Memory B cell (primary cell): Measurements from ENCODE around the gene SLC7A4.
A peak's percentile ranks its signal among the peaks of the same experiment; 100 is the strongest.
"Not testable (repeated sequence)": the region's sequence is repeated elsewhere in the genome, so short reads cannot be mapped to it uniquely, and the experiment has no call there.

ENCODE experiments used
- ATAC-seq: fragments of 150-1000 bp; cut with Tn5 transposase; 2 replicates; pipeline ENCODE4 v1.10.0; 2021; ENCODE audit warnings: low read depth, mild to moderate bottlenecking, moderate library complexity
- DNase-seq, 2 donors: peaks; one replicate each; pipeline ENCODE4 v3.0.0; 2022; ENCODE audit warnings: low spot score in 2 of 2
- H3K27ac Mint-ChIP-seq: one replicate; pipeline ENCODE4 v1.8.0; 2022; ENCODE audit warnings: mild to moderate bottlenecking, moderate library complexity, mixed read lengths
- H3K27me3 Mint-ChIP-seq: one replicate; pipeline ENCODE4 v1.8.0; 2022; ENCODE audit warnings: mixed read lengths
- H3K36me3 Mint-ChIP-seq: one replicate; pipeline ENCODE4 v1.8.0; 2022; ENCODE audit warnings: mild to moderate bottlenecking, mixed read lengths
- H3K4me1 Mint-ChIP-seq: one replicate; pipeline ENCODE4 v1.8.0; 2022; ENCODE audit warnings: mixed read lengths
- H3K4me3 Mint-ChIP-seq: one replicate; pipeline ENCODE4 v1.8.0; 2022; ENCODE audit warnings: mild to moderate bottlenecking, moderate library complexity, mixed read lengths
- H3K9me3 Mint-ChIP-seq: one replicate; pipeline ENCODE4 v1.8.0; 2022; ENCODE audit warnings: mixed read lengths

SLC7A4 gene

GRCh38 chr22:21012446-21013407 lies 19.6 kb downstream of the SLC7A4 start:
- H3K27ac Mint-ChIP-seq: peak overlapping the region; percentile 95
- DNase-seq: no peak
- peak overlapping the region; percentile 56 for H3K4me3 Mint-ChIP-seq
- no peaks in the 10 kb centered on the region for H3K9me3 Mint-ChIP-seq
- peaks cover 14% of the 10 kb centered on the region for H3K4me1 Mint-ChIP-seq
- H3K27me3 Mint-ChIP-seq: no peaks in the 10 kb centered on the region
- H3K36me3 Mint-ChIP-seq: no peaks in the 10 kb centered on the region
- no peak for ATAC-seq

- no peak for DNase-seq
- no peaks in the 10 kb centered on the region for H3K27me3 Mint-ChIP-seq
- H3K27ac Mint-ChIP-seq: no peak overlapping the region
- peaks cover 14% of the 10 kb centered on the region for H3K4me1 Mint-ChIP-seq
- no peak overlapping the region for H3K4me3 Mint-ChIP-seq
- H3K9me3 Mint-ChIP-seq: no peaks in the 10 kb centered on the region
- ATAC-seq: no peak
- H3K36me3 Mint-ChIP-seq: no peaks in the 10 kb centered on the region
Observed at GRCh38 chr22:21010426-21011113, 21.8 kb downstream of the SLC7A4 start.

- peaks cover 9% of the 10 kb centered on the region for H3K4me1 Mint-ChIP-seq
- H3K27ac Mint-ChIP-seq: peak overlapping the region; percentile 23
- ATAC-seq (no peak), DNase-seq (no peak)
- no peaks in the 10 kb centered on the region for H3K9me3 Mint-ChIP-seq
- no peak overlapping the region for H3K4me3 Mint-ChIP-seq
- H3K36me3 Mint-ChIP-seq: no peaks in the 10 kb centered on the region
- H3K27me3 Mint-ChIP-seq: no peaks in the 10 kb centered on the region
Observed at GRCh38 chr22:21009638-21010425, 22.5 kb downstream of the SLC7A4 start.

GRCh38 chr22:21009208-21009607 lies 23.2 kb downstream of the SLC7A4 start:
- H3K4me1 Mint-ChIP-seq, H3K4me3 Mint-ChIP-seq, H3K9me3 Mint-ChIP-seq, DNase-seq, ATAC-seq, H3K36me3 Mint-ChIP-seq, H3K27me3 Mint-ChIP-seq: not testable (repeated sequence)
- peak overlapping the region; percentile 23 for H3K27ac Mint-ChIP-seq

GRCh38 chr22:21003782-21004181 lies 28.6 kb downstream of the SLC7A4 start:
- H3K36me3 Mint-ChIP-seq: peaks cover 2% of the 10 kb centered on the region
- no peak overlapping the region for H3K4me3 Mint-ChIP-seq
- no peaks in the 10 kb centered on the region for H3K27me3 Mint-ChIP-seq
- no peak for DNase-seq
- peaks cover 13% of the 10 kb centered on the region for H3K4me1 Mint-ChIP-seq
- no peak for ATAC-seq
- H3K27ac Mint-ChIP-seq: no peak overlapping the region
- H3K9me3 Mint-ChIP-seq: no peaks in the 10 kb centered on the region

- Mint-ChIP-seq H3K27me3 (no peaks in the 10 kb centered on the region), H3K36me3 (peaks cover 2% of the 10 kb centered on the region), H3K4me3 (peak within 1 kb of the TSS; percentile 86), H3K4me1 (peaks cover 13% of the 10 kb centered on the region), H3K9me3 (no peaks in the 10 kb centered on the region), H3K27ac (peak within 1 kb of the TSS; percentile 98)
- peak; percentile 95 to 96 for DNase-seq
- ATAC-seq: peak; percentile 89
Observed at GRCh38 chr22:21001601-21002325, 30.6 kb downstream of the SLC7A4 start, which contains the start of gene THAP7. TSS of gene THAP7 (minus strand) at chr22:21002118. CDS start at chr22:21001911, 207 bp downstream.

- ATAC-seq (no peak), DNase-seq (no peak)
- Mint-ChIP-seq H3K4me1 (peaks cover 13% of the 10 kb centered on the region), H3K27ac (peak overlapping the region; percentile 98), H3K27me3 (no peaks in the 10 kb centered on the region), H3K9me3 (no peaks in the 10 kb centered on the region), H3K4me3 (peak overlapping the region; percentile 86), H3K36me3 (peaks cover 2% of the 10 kb centered on the region)
Observed at GRCh38 chr22:21000987-21001600, 31.3 kb downstream of the SLC7A4 start.

- no peak for ATAC-seq
- H3K27me3 Mint-ChIP-seq: no peaks in the 10 kb centered on the region
- DNase-seq: no peak
- H3K36me3 Mint-ChIP-seq: peaks cover 2% of the 10 kb centered on the region
- peaks cover 13% of the 10 kb centered on the region for H3K4me1 Mint-ChIP-seq
- H3K9me3 Mint-ChIP-seq: no peaks in the 10 kb centered on the region
- peak overlapping the region; percentile 86 for H3K4me3 Mint-ChIP-seq
- peak overlapping the region; percentile 98 for H3K27ac Mint-ChIP-seq
Observed at GRCh38 chr22:21000207-21000986, 32.0 kb downstream of the SLC7A4 start.

- Mint-ChIP-seq H3K27me3 (no peaks in the 10 kb centered on the region), H3K4me3 (peak overlapping the region; percentile 37), H3K36me3 (peaks cover 2% of the 10 kb centered on the region), H3K4me1 (peaks cover 13% of the 10 kb centered on the region), H3K9me3 (no peaks in the 10 kb centered on the region), H3K27ac (peak overlapping the region; percentile 88)
- DNase-seq: no peak
- ATAC-seq: no peak
Observed at GRCh38 chr22:20999350-21000206, 32.8 kb downstream of the SLC7A4 start.

- Mint-ChIP-seq H3K4me1 (peaks cover 13% of the 10 kb centered on the region), H3K27ac (no peak overlapping the region), H3K36me3 (peaks cover 2% of the 10 kb centered on the region), H3K27me3 (no peaks in the 10 kb centered on the region), H3K9me3 (no peaks in the 10 kb centered on the region), H3K4me3 (no peak overlapping the region)
- no peak for DNase-seq
- ATAC-seq: no peak
Observed at GRCh38 chr22:20998411-20999336, 33.7 kb downstream of the SLC7A4 start.
